ENCODE measurements around the gene GMIP. TPM values are rescaled to one million over a fixed set of nuclear protein-coding genes. Genes with fewer than 3 reads are reported as not detected.
A peak's percentile ranks its signal among the peaks of the same experiment; 100 is the strongest.

Gene GMIP
- total and polyA plus RNA-seq, 2 experiments from 2014 or later, result 3.1 to 5.0 TPM

GRCh38 chr19:19619849-19620210 is 23.6 kb downstream of the GMIP start:
- H3K9me2 ChIP-seq (ENCODE audit: insufficient read depth), result no peaks in the 10 kb centered on the region
- no peaks in the 10 kb centered on the region for H3K4me1 ChIP-seq (ENCODE audit: insufficient read depth)
- H3K4me2 ChIP-seq (ENCODE audit: unreplicated experiment), result no peak overlapping the region
- H3K9ac ChIP-seq, result no peak overlapping the region
- H3K36me3 ChIP-seq (ENCODE audit: low read depth), result no peaks in the 10 kb centered on the region
- no peaks in the 10 kb centered on the region for H3K79me2 ChIP-seq (ENCODE audit: insufficient read depth)
- no peak overlapping the region for H3K4me3 ChIP-seq
- no peak overlapping the region for H3K27ac ChIP-seq
- H4K20me1 ChIP-seq (ENCODE audit: insufficient read depth), result no peaks in the 10 kb centered on the region
- TF ChIP-seq EZH2 (IDR thresholded peaks at IDR 0.05; ENCODE audit: insufficient read depth, poor library complexity, severe bottlenecking) (no peak), EZH2phosphoT487 (IDR thresholded peaks at IDR 0.05; ENCODE audit: insufficient read depth, low read depth) (no peak)
- H2AFZ ChIP-seq, result no peak overlapping the region
- H3K27me3 ChIP-seq (replicated peaks; ENCODE audit: insufficient read depth), result no peaks in the 10 kb centered on the region
- 62 to 76% methylated on average over 7 of the region's 7 CpGs for WGBS, 2 experiments (ENCODE audit: low coverage in 1 of 2, low lambda C conversion rate in 2 of 2, missing lambda C conversion rate in 2 of 2)
- no peak for DNase-seq
- no peaks in the 10 kb centered on the region for H3K9me3 ChIP-seq (ENCODE audit: low read depth)
- no peaks in the 10 kb centered on the region for H3F3A ChIP-seq (ENCODE audit: insufficient read depth)
- in situ Hi-C loops (cut with MboI), result no loop called here

DNA sequence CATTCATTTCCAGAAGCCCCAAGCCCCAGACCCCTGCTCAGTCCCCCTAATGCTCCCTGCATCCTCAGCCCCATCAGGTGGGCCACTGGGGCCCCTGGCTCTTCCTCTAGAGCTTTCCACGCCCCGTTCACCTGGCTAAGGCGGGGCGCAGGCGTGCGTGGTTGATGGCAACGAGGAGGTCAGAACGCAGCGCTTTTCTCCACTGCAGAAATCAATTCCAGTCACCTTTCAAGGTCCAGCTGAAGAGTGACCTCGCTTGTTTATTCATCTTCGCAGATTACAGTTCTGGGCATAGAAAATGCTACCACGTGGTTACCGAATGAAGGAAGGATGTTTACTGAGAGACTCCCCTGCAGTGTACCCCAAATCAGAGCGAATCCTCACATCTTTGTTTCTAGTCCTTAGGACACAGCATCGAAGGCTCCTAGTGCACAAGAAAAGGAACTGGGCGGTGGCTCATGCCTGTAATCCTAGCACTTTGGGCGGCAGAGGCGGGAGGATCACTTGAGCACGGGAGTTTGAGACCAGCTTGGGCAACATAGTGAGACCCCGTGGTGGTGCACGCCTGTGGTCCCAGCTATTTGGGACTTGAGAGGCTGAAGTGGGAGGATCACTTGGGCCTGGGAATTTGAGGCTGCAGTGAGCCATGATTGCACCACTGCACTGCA is 24.1 kb downstream of the GMIP start:
- Histone ChIP-seq H3K9me2 (ENCODE audit: insufficient read depth) (no peaks in the 10 kb centered on the region), H3K36me3 (ENCODE audit: low read depth) (no peaks in the 10 kb centered on the region), H3K4me2 (ENCODE audit: unreplicated experiment) (no peak overlapping the region), H3K4me3 (peak overlapping the region; percentile 66), H3K27ac (no peak overlapping the region), H3K9me3 (ENCODE audit: low read depth) (no peaks in the 10 kb centered on the region), H3K4me1 (ENCODE audit: insufficient read depth) (no peaks in the 10 kb centered on the region), H3K9ac (no peak overlapping the region), H2AFZ (peak overlapping the region; percentile 65; the same call in 1 of the 2 replicates), H3K79me2 (ENCODE audit: insufficient read depth) (no peaks in the 10 kb centered on the region), H4K20me1 (ENCODE audit: insufficient read depth) (no peaks in the 10 kb centered on the region), H3F3A (ENCODE audit: insufficient read depth) (no peaks in the 10 kb centered on the region), H3K27me3 (replicated peaks; ENCODE audit: insufficient read depth) (no peaks in the 10 kb centered on the region)
- WGBS, 2 experiments (ENCODE audit: low coverage in 1 of 2, low lambda C conversion rate in 2 of 2, missing lambda C conversion rate in 2 of 2), result 50 to 56% methylated on average over 21 of the region's 21 CpGs
- no peak for TF ChIP-seq EZH2 (IDR thresholded peaks at IDR 0.05; ENCODE audit: insufficient read depth, poor library complexity, severe bottlenecking)
- TF ChIP-seq EZH2phosphoT487 (IDR thresholded peaks at IDR 0.05; ENCODE audit: insufficient read depth, low read depth), result no peak
- in situ Hi-C loops (cut with MboI), result no loop called here
- no peak for DNase-seq

GRCh38 chr19:19618219-19619051 is 25.0 kb downstream of the GMIP start, which contains the start of gene PBX4:
Gene PBX4 (minus strand): TSS chr19:19618687. CDS start chr19:19618629, 58 bp downstream.
- Histone ChIP-seq H3K9me2 (ENCODE audit: insufficient read depth) (no peaks in the 10 kb centered on the region), H3K36me3 (ENCODE audit: low read depth) (no peaks in the 10 kb centered on the region), H3K27ac (no peak within 1 kb of the TSS), H3K9ac (peak within 1 kb of the TSS; percentile 66), H3K4me2 (ENCODE audit: unreplicated experiment) (peak within 1 kb of the TSS; percentile 85), H3K79me2 (ENCODE audit: insufficient read depth) (no peaks in the 10 kb centered on the region), H3K27me3 (replicated peaks; ENCODE audit: insufficient read depth) (no peaks in the 10 kb centered on the region), H3K4me1 (ENCODE audit: insufficient read depth) (peaks cover 5% of the 10 kb centered on the region), H2AFZ (peak within 1 kb of the TSS; percentile 86), H4K20me1 (ENCODE audit: insufficient read depth) (no peaks in the 10 kb centered on the region), H3K9me3 (ENCODE audit: low read depth) (no peaks in the 10 kb centered on the region), H3K4me3 (peak within 1 kb of the TSS; percentile 66), H3F3A (ENCODE audit: insufficient read depth) (peaks cover 5% of the 10 kb centered on the region; the same call in 1 of the 2 replicates)
- peak; percentile 95 for DNase-seq
- in situ Hi-C loops (cut with MboI), result no loop called here
- 4 to 7% methylated on average over 31 to 64 of the region's 80 CpGs for WGBS, 2 experiments (ENCODE audit: low coverage in 1 of 2, low lambda C conversion rate in 2 of 2, missing lambda C conversion rate in 2 of 2)
- TF ChIP-seq EZH2 (IDR thresholded peaks at IDR 0.05; ENCODE audit: insufficient read depth, poor library complexity, severe bottlenecking), result no peak
- no peak for TF ChIP-seq EZH2phosphoT487 (IDR thresholded peaks at IDR 0.05; ENCODE audit: insufficient read depth, low read depth)

DNA sequence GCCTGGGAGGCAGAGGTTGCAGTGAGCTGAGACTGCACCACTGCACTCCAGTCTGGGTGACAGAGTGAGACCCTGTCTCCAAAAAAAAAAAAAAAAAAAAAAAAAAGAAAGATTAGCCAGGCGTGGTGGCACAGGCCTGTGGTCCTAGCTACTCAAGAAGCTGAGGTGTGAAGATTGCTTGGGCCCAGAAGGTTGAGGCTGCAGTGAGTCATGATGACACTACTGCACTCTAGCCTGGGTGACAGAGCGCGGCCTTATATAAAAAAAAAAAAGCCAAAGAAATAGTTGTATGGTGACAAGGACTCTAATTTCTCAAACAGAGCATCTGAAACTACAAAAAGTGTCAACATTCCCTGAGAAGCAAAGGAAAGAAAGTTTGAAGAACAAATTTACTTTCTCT is 28.4 kb downstream of the GMIP start:
- Histone ChIP-seq H3K79me2 (ENCODE audit: insufficient read depth) (no peaks in the 10 kb centered on the region), H3K36me3 (ENCODE audit: low read depth) (no peaks in the 10 kb centered on the region), H3K27ac (no peak overlapping the region), H3K9ac (no peak overlapping the region), H3K27me3 (replicated peaks; ENCODE audit: insufficient read depth) (no peaks in the 10 kb centered on the region), H3K4me2 (ENCODE audit: unreplicated experiment) (no peak overlapping the region), H3K4me3 (no peak overlapping the region), H4K20me1 (ENCODE audit: insufficient read depth) (no peaks in the 10 kb centered on the region), H3K9me3 (ENCODE audit: low read depth) (no peaks in the 10 kb centered on the region), H2AFZ (no peak overlapping the region), H3F3A (ENCODE audit: insufficient read depth) (peaks cover 5% of the 10 kb centered on the region; the same call in 1 of the 2 replicates), H3K4me1 (ENCODE audit: insufficient read depth) (peaks cover 7% of the 10 kb centered on the region), H3K9me2 (ENCODE audit: insufficient read depth) (no peaks in the 10 kb centered on the region)
- WGBS, 2 experiments (ENCODE audit: low coverage in 1 of 2, low lambda C conversion rate in 2 of 2, missing lambda C conversion rate in 2 of 2), result 38 to 44% methylated on average over 3 of the region's 3 CpGs
- DNase-seq, result peak; percentile 72
- TF ChIP-seq EZH2 (IDR thresholded peaks at IDR 0.05; ENCODE audit: insufficient read depth, poor library complexity, severe bottlenecking) (no peak), EZH2phosphoT487 (IDR thresholded peaks at IDR 0.05; ENCODE audit: insufficient read depth, low read depth) (no peak)
- in situ Hi-C loops (cut with MboI), result no loop called here
